ENCODE measurements around the gene ZFP3.
"Not testable (repeated sequence)": the region's sequence is repeated elsewhere in the genome, so short reads cannot be mapped to it uniquely, and the experiment has no call there.

ZFP3 gene

GRCh38 chr17:5124896-5125295 lies 46.6 kb downstream of the ZFP3 start:
- not testable (repeated sequence) for DNase-seq (ENCODE audit: low read depth)

DNA sequence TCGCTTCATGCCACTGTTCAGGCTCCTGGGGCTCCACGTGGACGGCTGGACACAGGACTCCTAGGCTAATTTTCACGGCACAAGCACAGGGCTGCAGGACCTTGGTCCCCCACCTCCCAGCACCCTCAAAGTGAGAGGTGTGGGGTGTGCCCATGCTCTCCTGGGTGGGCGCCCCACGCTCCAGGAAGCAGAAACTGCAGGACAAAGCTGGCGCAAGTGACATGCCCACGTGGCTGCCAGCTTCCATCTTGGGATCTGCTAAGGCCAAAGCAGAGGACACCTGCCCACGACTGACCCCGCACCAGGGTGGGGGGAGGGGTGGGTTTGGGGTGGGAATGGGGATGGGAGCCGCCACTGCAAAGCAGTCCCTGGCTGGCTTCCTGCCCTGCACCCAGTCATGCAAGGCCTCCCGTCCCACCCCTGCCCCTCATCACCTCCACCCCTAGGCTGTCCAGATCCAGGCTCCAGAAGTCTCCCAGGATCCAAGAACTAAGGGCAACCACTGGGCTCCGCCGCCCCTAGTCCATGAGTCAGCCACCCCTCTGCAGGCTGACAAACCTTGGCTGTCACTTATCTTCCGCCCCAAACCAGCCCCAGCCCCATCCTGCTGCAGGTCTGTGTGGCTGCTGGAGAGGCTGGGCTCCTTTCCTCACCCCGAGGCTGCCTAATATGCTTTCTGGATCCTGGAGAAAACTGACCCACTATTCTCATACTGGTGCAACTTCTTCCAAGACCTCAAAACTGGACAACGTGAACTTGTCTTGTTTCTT lies 48.6 kb downstream of the ZFP3 start:
- no peak for DNase-seq (ENCODE audit: low read depth)

DNA sequence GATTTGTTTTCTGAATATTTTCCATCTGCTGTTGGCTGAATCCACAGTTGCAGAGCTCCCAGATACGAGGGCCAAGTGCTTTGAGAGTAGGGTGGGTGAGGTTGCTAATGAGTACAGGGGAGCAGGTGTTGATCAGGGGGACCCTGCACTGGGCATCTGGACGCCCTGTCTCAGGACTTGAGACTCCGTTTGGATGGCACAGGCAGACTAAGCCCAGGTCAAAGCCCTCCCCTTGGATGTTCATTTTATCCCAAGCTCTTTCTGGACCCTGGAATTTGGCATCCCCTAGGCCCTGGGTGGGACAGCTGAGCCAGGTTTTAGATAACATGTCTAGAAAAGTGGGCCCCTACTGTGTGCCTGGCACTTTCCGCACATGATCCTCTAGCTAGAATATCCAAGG lies 49.6 kb downstream of the ZFP3 start:
- no peak for DNase-seq (ENCODE audit: low read depth)

DNA sequence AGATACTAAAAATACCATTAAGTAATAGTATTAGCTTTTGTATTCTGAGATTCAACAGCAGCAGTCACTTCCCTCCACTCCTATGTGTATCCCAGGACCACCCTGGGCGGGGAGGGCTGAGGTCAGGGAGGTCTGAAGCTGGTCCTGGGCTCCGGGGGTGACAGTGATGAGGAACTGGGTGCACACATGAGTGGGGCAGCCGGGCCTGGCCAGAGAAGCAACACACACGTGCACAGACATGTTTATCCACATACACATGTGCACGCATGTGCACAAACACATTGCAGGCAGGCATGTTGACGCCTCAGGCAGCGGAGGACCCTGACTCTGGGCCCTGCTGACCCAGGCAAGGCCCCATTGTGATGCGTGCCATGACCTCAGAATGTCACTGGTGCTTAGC lies 50.1 kb downstream of the ZFP3 start:
- DNase-seq (ENCODE audit: low read depth): not testable (repeated sequence)

DNA sequence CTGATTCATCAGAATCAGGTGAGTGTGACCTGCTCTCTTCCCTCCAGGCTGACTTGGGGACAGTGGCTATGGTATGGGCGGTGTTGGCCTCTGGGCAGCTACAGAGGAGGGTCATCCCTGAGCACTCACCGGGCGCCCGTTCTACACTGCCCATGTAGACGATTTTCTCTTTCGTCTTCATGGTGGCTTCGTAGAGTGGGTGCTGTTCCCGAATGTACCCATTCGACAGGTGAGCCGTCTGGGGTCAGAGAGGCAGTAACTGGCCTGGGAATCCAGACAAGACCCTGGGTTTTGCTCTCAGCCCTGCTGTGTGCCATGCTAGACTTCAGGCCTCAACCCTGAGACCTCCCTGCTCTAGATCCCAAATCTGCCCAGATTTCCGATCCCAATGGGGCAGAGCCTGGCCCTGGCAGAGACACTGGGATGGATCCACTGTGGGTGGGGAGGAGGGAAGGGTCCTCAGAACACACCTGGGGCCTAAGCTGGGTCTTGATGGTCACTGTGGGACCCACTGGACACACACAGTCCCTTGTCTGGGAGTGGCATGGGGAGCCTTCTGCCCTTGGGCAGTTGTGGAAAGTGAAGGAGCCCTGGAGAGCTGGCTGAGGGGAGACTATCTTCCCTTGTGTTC lies 50.8 kb downstream of the ZFP3 start:
- no peak for DNase-seq (ENCODE audit: low read depth)

GRCh38 chr17:5129770-5130169 lies 51.5 kb downstream of the ZFP3 start:
- DNase-seq (ENCODE audit: low read depth): not testable (repeated sequence)

- DNase-seq (ENCODE audit: low read depth): not testable (repeated sequence)
Measured at GRCh38 chr17:5130261-5130660, 52.0 kb downstream of the ZFP3 start.

DNA sequence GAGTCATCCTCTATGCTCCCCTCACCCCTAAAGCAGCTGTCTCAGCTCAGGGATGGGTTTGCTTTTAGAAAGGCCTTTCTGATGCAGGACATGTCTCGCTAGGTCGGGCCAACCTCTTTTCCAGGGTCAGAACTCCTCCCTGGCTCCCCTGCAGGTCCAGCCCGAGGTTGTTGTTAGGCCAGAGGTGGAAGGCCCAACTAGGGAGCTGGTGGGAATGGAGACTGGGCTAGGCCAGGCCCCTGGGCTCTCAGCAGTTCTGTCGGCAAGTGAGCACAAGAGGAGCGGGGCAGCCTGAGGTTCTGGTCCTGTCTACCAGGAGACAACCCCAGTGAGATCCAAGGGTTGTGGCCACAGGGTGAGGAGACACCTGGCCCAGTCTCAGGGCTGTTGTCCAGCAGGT lies 52.4 kb downstream of the ZFP3 start:
- DNase-seq (ENCODE audit: low read depth): not testable (repeated sequence)

GRCh38 chr17:5131146-5131715 lies 53.0 kb downstream of the ZFP3 start:
- DNase-seq (ENCODE audit: low read depth): no peak

GRCh38 chr17:5131799-5132502 lies 53.7 kb downstream of the ZFP3 start:
- not testable (repeated sequence) for DNase-seq (ENCODE audit: low read depth)

DNA sequence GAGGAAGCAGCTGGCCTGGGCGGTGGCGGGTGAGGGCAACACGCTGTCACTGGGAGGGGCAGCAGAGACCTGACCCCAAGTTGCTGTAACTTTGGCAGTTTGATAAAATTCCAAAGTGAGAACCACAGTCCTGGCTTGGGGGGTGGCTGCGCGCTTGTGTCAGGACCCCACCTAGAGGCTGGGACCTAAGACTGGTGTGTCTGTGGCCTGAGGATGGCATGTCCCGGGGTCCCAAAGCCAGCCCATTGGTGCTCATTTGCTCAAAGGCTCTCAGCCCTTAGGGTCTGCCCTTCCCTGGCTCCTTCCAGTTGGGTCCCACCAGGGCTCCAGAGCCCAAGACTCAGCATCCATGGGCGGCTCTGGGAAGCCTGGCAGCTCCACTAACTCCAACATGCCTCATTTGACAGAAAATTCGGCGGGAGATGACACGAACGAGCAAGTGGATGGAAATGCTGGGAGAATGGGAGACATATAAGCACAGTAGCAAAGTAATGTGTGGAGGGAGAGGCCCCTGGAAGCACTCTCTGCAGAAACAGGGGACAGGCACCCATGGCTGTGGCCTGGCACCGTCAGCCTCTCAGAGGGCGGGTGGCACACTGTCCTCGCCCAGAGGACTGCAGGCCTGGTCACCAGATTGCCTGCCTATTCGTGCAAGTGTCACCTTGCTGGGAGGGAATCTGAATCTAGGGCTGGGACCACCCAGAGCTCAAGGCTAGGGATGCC lies 54.4 kb downstream of the ZFP3 start:
- DNase-seq (ENCODE audit: low read depth): not testable (repeated sequence)

DNA sequence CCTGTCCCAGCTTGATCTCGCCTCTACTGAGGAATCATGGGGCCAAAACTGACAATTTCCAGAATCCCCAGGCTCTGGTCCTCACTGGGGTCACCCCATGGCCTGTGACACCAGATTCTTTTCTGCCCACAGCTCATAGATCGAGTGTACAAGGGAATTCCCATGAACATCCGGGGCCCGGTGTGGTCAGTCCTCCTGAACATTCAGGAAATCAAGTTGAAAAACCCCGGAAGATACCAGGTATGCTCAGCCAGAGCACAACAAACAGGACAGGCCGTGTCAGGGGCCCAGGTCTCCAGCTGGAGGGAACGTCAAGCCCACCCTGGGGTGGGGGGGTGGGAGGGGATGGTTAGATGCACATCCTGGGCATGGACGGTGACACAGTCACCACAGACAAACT lies 55.0 kb downstream of the ZFP3 start:
- DNase-seq (ENCODE audit: low read depth): no peak

DNA sequence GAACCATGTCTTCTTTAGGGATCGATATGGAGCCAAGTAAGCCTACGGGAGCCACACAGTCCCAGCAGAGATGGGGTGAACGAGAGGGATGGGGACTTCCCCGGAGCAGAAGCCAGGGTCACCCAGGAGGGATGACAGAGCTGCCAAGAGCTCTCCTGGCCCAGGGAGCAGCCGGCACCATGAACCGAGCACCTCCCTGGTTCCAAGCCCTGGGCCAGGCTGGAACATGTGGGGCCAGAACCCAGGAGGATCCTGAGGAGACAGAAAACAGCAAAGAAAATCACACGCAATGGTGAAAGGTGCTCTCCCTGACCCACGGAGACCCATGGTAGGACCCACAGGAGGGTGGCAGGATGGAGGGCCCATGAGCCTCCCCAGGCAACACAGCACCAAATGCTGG lies 55.7 kb downstream of the ZFP3 start:
- DNase-seq (ENCODE audit: low read depth): not testable (repeated sequence)

DNA sequence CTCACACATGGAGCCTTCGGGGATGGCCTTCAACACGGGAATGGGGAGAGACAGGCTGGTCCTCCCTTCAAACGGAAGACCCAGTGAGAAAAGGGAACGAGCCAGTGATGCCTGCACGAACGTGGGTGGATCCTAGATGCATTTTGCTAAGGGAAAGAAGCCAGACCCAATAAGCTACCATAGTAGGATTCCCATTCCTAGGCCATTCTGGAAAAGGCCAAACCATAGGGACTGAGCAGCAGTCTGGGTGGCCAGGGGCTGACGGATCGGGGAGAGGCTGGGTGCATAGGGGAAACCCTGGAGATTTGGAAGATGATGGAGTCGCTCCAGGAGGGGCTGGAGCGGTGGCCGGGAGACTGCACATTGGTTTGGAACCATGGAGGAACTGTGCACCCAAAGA lies 56.3 kb downstream of the ZFP3 start:
- not testable (repeated sequence) for DNase-seq (ENCODE audit: low read depth)

DNA sequence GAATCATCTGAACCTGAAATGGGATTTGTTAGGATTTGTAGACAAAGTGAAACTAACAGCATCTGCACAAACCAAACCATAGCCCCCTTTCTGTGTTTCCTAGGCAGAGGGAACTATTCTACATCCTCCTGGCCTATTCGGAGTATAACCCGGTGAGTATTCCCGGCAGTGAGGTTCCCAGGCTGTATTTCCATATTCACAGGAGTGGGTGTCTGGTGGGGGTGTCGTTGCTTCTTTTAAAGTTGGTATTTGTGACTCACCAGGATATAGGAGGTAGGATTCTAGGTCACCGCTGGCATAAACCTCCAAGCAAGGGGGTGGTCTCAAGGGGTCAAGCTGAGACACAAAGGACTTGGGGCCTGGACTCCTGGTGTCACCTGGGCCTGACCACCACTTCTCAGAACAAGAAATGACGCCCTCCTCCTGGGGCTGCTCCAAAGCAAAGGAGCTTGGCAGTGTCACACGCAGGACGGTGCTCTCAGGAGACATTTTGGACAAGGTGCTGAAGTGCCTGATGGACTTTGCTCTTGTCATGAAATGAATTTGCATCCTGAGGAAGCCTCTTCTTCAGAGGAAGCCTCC lies 57.0 kb downstream of the ZFP3 start:
- DNase-seq (ENCODE audit: low read depth): peak; percentile 25

DNA sequence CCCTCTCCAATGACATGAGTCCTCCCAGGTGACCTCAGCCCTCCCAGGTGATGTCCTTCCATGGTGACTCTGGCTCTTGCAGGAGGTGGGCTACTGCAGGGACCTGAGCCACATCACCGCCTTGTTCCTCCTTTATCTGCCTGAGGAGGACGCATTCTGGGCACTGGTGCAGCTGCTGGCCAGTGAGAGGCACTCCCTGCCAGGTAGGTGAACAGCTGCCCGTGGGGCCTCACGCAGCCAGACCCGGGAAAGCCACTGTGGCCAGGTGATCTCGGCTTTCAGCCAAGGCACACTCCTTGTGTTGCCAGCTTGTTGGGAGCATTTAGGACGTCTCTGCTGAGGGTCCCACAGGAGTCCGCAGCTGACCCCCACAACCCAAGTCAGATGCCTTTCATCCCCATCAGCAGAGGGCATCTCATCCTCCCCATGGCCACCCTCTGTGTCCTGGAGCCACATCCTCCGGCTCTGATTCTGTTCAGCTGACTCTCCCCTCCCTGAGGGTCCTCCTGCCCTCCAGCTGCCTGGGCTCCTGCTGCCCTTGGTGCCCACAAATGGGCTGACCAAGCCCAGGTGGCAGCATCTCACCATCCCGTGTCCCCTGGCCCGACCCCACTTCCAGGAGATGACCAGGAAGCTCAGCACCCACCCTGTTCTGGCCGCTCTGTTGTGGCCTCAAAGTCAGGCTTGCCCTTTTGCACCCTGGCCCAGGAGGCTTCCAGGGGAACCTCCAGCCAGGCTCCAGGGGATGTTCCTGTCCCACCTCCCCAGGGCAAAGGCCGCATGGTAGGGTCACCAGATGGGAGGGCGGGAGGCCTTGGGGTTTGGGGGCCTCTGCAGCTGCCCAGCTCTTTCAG lies 57.7 kb downstream of the ZFP3 start:
- no peak for DNase-seq (ENCODE audit: low read depth)

DNA sequence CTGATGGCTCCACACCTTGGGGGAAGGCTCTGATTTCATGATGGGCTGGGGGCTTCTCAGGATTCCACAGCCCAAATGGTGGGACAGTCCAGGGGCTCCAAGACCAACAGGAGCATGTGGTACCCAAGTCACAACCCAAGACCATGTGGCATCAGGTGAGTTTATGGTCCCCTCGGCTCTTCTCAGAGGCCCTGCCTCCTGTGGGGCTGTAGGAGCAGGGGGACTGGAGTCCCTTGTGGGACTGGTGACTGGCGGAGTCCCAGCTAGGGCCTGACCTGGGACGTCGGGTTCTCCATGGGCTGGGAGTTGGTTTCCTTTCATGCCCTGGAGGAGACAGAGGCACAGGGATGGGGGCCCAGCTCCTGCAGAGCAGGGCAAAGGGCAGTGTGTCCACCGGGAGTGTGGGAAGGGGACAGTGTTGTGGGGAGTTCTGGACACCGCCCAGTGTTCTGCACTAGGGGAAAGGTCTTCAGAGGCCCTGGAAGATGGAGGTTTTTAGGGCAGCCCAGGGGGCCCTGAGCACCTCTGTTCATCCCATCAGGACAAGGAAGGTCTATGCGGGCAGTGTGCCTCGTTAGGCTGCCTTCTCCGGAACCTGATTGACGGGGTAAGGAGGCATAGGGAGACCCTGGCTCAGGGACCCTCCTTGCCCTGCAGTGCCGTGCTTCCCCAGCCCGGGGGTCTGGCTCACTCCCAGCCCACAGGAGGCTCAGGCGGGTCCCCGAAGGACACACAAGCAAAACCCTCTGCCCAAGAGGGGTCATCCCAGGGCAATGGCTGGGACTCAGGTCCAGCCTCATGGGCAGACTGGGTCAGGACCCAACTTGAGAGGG lies 58.5 kb downstream of the ZFP3 start:
- DNase-seq (ENCODE audit: low read depth): not testable (repeated sequence)

DNA sequence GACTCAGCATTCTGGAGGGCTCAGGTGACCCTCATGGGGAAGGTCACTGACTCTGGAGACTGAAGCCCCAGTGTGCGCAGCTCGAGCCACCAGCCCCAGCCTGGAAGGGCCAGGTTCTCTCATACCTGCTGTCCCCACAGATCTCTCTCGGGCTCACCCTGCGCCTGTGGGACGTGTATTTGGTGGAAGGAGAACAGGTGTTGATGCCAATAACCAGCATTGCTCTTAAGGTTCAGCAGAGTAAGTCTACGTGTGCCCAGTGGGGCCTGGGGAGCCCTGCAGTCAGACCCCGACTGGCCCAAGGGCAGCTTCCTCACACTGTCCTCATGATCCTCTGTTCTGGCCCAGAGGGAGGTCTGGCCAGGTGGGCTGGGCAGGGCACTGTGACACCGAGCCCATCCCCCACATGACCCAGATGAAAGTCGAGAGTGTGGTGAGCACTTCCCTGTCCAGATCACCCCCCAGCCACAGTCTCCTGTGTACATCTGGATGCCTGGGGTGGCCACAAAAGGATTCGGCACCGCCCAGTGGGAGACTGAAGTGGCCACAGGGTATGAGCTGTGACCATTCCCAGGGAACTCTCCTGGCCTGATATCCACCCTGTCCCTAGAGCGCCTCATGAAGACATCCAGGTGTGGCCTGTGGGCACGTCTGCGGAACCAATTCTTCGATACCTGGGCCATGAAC lies 59.4 kb downstream of the ZFP3 start:
- not testable (repeated sequence) for DNase-seq (ENCODE audit: low read depth)

DNA sequence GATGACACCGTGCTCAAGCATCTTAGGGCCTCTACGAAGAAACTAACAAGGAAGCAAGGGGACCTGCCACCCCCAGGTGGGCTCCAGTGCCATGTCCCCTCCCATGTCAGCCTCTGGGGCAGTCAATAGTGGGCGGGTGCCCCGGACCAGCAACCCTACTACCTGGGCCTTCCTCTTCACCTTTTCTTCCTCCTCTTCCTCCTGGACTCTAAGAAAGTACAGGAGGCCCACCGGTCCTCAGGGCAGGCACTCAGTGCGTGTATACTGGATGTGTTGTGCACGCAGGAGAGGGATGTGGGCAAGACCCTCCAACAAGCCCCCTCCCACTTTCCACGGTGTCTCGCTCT lies 59.9 kb downstream of the ZFP3 start:
- not testable (repeated sequence) for DNase-seq (ENCODE audit: low read depth)
